GM19035 (cell line): ENCODE data around the gene GLT8D1.
"Not testable (repeated sequence)": the region's sequence is repeated elsewhere in the genome, so short reads cannot be mapped to it uniquely, and the experiment has no call there.

Experiments
- ATAC-seq: cut with Tn5 transposase; IDR thresholded peaks from one replicate; pipeline ENCODE4 v1.9.1; 2021; ENCODE audit not compliant: unreplicated experiment

Gene GLT8D1

GRCh38 chr3:52705688-52706686 lies at the start of gene GLT8D1, which contains the start of gene SPCS1:
Gene GLT8D1, minus strand, starts transcription at chr3:52705791. Its CDS starts 5,331 bp downstream, at chr3:52700460.
Gene SPCS1, plus strand, starts transcription at chr3:52706106. Its CDS starts 141 bp downstream, at chr3:52706247.
- peak; percentile 77 for ATAC-seq

- no peak for ATAC-seq
These were observed 48.8 kb upstream of the GLT8D1 start for GRCh38 chr3:52754373-52754772.

- no peak for ATAC-seq
These were observed 46.6 kb upstream of the GLT8D1 start for GRCh38 chr3:52752045-52752660.

- no peak for ATAC-seq
These were observed 38.1 kb upstream of the GLT8D1 start for GRCh38 chr3:52743721-52744120.

- no peak for ATAC-seq
These were observed 37.6 kb upstream of the GLT8D1 start for GRCh38 chr3:52743152-52743551.

GRCh38 chr3:52742418-52743041 lies 36.9 kb upstream of the GLT8D1 start:
- ATAC-seq: no peak

GRCh38 chr3:52739730-52740129 lies 34.1 kb upstream of the GLT8D1 start:
- ATAC-seq: no peak

GRCh38 chr3:52733256-52733891 lies 27.8 kb upstream of the GLT8D1 start:
- no peak for ATAC-seq

- ATAC-seq: no peak
These were observed 26.0 kb upstream of the GLT8D1 start for GRCh38 chr3:52731590-52731989.

- no peak for ATAC-seq
These were observed 25.1 kb upstream of the GLT8D1 start for GRCh38 chr3:52730681-52731080.

- ATAC-seq: not testable (repeated sequence)
These were observed 23.2 kb upstream of the GLT8D1 start for GRCh38 chr3:52728753-52729152.

- ATAC-seq: no peak
These were observed 18.9 kb upstream of the GLT8D1 start for GRCh38 chr3:52724511-52724910.

- ATAC-seq: no peak
These were observed 18.3 kb upstream of the GLT8D1 start for GRCh38 chr3:52723935-52724334.

GRCh38 chr3:52722491-52722890 lies 16.9 kb upstream of the GLT8D1 start:
- no peak for ATAC-seq

GRCh38 chr3:52721730-52722008 lies 16.1 kb upstream of the GLT8D1 start:
- no peak for ATAC-seq

GRCh38 chr3:52721002-52721729 lies 15.6 kb upstream of the GLT8D1 start:
- ATAC-seq: no peak

GRCh38 chr3:52719618-52720017 lies 14.0 kb upstream of the GLT8D1 start:
- ATAC-seq: no peak

- no peak for ATAC-seq
These were observed 10.2 kb upstream of the GLT8D1 start for GRCh38 chr3:52715714-52716305.

- no peak for ATAC-seq
These were observed 9.0 kb upstream of the GLT8D1 start for GRCh38 chr3:52714335-52715302.
